GM21717 (cell line): ENCODE data around the gene LATS2.

Experiments
- ATAC-seq: cut with Tn5 transposase; IDR thresholded peaks from one replicate; pipeline ENCODE4 v1.9.1; 2021; ENCODE audit warnings: mild to moderate bottlenecking, moderate library complexity; ENCODE audit not compliant: unreplicated experiment

The LATS2 gene

GRCh38 chr13:20994441-20994821 is 67.0 kb downstream of the LATS2 start:
- no peak for ATAC-seq

DNA sequence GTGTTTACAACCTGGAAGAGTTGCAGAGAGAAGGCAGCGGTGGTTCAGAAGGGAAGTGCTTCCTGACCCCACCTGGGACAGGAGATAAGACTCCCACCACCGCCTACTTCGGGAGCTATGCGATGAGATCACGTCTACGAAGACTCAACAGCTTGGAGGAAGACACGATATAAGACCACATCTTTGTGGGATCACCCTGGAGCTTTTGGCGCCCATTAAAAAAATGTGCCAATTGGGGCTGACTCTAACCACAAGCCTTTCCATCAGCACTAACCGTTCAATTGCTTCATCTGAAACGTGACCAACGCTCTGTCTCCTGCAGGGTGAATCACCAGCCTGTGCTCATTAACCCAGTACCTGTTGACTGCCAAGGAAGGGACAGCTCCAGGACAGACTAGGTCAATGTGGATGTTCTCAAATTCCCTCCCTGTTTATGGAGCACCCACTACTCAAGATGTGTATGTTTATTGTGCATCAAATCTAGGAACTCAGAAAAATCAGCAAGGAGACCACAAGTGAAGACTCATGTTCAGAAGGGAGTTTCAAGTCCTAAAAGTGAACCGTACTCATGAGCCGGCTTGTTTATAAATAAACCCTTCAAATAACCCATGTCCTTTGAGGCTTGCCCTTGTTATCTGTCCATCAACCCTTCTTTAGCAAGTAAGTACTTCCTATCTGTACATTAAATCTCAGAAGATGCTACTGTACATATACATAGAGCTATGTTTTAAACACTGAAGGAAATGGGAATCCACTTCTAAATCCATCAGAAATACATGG is 67.5 kb downstream of the LATS2 start:
- ATAC-seq, result no peak

GRCh38 chr13:20993211-20993610 is 68.2 kb downstream of the LATS2 start:
- no peak for ATAC-seq

- no peak for ATAC-seq
Measured at GRCh38 chr13:20991741-20992520, 69.5 kb downstream of the LATS2 start.

DNA sequence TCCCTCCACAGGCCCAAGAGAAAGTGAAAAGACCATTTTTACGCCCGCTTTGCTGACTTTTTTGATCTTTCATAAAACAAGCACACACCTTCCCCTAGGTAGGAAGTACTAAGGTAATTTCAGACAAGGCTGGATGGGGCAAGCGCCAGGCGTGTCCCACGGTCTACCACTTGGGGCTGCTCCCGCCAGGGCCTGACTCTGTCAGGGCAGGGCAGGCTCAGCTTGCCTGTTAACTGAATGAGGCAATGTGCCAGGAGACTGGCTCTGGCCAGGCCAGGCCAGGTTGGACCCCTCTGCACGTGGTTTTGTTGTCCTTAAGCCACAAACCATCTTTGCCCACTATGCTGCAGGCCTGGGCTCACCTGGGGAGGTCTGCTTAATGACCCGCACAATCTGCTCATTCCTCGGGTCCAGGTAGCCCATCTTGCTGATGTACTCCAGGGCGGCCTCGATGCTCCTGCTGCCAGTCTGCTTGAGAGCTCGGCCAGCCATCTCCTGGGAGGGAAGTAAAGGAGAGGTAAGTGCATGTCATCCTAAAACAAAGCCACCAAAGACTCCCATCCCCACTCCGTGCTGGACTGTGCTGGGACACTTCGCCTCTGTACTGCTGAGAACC is 70.4 kb downstream of the LATS2 start:
- ATAC-seq, result no peak

- no peak for ATAC-seq
Measured at GRCh38 chr13:20989656-20990321, 71.6 kb downstream of the LATS2 start.

- ATAC-seq, result no peak
Measured at GRCh38 chr13:20988909-20989655, 72.3 kb downstream of the LATS2 start.

DNA sequence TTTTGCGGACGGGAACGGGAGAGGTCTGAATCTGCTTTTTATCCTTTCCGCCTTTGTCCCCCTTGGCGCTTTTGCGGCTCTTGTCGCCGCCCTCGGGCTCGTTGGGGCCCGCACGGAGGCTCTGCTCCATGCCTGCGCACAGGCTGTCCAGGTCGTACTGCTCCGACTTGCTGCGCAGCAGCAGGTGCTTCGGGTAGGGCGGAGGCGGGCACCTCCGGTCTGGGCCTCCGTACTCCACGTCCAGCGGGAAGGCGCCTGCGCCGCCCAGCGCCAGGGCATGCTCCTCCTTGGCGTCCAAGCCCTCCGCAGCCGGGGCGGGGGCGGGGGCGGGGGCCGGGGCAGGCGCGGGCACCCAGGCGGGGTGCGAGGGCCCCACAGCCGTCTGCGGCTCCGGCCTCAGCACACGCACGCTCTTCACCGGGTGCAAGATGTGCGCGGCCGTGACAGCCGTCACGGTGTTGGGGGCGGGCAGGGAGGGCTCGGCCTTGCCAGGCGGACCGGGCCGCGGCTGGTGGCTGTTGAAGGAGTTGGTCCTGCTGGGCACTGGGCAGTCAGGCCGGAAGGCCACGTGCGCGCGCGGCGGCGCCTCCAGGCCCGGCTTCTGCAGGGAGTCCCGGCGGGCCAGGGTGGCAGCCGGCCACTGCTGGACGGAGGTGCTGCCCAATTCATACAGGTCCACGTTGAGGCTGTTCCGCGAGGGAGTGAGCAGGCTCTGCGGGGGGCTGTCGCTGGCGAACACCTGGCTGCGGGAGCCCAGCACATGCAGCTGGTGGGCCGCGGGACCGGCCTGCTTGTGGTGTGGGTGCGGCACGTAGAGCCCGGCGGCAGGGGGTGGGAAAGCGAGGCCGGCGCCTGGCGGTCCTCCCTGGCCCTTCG is 73.1 kb downstream of the LATS2 start:
- no peak for ATAC-seq

GRCh38 chr13:20987599-20987998 is 73.8 kb downstream of the LATS2 start:
- ATAC-seq, result no peak

- no peak for ATAC-seq
Measured at GRCh38 chr13:20984879-20985278, 76.5 kb downstream of the LATS2 start.

DNA sequence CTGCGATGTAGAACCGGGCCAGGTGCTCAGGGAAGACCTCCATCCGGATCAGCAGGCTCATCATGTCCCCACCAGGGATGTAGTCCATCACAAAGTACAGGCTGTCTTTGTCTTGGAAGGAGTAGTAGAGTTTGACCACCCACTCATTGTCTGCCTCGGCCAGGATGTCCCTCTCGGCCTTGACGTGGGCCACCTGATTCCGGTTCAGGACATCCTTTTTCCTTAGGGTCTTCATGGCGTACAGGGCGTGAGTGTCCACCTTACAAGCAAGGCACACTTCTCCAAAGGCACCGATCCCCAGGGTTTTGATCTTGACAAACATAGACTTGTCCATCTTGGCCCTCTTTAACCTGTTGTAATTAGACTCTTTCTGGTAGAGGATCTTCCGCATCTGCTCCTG is 78.0 kb downstream of the LATS2 start:
- no peak for ATAC-seq

- no peak for ATAC-seq
Measured at GRCh38 chr13:20981370-20982095, 79.9 kb downstream of the LATS2 start.

GRCh38 chr13:20980899-20981298 is 80.5 kb downstream of the LATS2 start:
- ATAC-seq, result no peak

- no peak for ATAC-seq
Measured at GRCh38 chr13:20980430-20980829, 81.0 kb downstream of the LATS2 start.

DNA sequence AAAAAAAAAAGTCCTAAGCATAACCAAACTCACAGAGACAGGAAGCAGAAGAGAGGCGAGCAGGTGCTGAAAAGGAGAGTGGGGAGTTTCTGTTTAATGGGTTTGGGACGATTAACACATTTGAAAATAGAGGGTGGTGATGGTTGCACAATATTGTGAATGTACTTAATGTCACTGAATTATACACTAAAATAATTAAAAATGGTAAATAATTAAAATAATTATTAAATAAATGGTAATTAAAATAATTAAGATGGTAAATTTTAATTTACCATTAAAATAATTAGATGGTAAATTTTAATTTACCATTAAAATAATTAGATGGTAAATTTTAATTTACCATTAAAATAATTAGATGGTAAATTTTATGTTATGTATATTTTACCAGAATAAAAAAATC is 84.0 kb downstream of the LATS2 start:
- no peak for ATAC-seq

DNA sequence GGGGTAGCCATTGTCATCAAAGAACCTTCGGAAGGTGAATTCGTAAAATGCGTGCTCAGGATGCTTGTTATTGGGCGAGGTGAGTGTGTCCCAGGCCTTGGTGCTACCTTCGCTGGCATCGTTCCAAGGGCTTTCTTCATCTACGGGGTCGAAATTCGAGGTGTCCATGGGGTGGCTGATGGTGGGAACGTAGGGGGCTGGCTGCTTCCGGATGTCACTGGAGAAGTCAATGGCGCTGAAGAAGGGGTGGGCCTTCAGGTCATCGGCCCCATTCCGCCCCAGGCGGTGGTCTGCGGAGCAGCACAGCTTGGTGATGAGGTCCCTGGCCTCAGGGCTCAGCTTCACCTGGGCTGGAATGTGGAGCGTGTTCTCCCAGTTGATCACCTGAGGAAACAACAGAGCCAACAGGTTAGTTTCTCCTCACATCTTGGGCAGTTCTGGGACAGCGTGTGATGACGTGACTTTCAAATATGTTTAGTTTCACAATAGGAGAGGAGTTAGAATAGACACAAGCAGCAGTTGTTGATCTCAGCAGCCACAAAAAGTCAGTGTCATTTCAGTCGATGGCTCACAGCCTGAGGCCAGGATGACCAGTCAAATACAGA is 86.3 kb downstream of the LATS2 start:
- ATAC-seq, result no peak

DNA sequence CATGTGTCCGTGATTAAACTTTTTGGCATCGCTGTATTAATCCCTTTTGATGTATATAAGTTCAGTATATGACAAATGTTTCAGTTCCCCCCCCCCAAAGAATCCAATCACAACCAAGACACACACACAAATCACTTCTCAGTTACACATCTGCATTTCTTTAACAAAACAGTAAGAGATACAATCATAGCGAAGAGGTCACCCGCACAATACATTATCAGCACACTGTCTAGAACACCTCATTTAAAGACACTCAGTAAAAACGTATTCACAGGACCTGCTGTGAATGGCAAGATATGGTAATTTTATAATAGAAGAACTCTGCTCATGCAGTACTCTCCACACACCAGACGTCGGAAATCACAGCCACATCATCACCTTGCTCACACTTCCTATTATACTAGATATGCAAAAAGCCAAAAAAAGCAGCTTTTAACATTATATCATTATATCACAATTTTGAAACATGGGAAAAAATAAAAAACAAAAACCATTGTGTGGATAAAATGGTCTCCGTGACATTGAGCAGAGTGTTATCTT is 87.4 kb downstream of the LATS2 start:
- ATAC-seq, result no peak

DNA sequence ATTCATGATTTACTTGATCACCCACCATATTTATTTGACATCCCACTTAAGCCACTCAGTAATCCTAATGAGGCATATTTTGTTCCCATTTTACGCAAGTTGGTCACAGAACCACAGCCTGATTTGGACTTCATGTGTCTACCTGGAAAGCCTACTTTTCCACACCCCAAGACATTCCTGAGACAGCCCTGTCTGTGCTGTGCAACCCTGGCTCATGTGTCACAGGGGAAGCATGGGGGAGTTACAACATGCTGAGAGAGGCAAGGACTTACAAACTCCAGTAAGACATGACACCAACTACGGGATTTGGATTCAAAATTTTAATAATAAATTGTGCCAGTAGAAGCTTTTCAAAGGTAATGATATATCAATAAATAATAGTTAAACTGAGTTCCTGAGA is 88.7 kb downstream of the LATS2 start:
- no peak for ATAC-seq
